OCI-LY7 (cell line): ENCODE results near the gene SRGN. TPM values are rescaled to one million over a fixed set of nuclear protein-coding genes. Genes with fewer than 3 reads are reported as not detected.

Experiments used
- BruUV-seq: library from RNA; stranded (reverse); fragments of 400-500 nt; replicated peaks from 2 replicates; lab custom pipeline; 2021; lab: Mats Ljungman, UMichigan
- CTCF ChIA-PET: fragments of 300-600 bp; sonication (Branson Sonifier 250); formaldehyde crosslinking; loops from one replicate; lab custom pipeline; 2022; ENCODE audit warnings: antibody characterized with exemption; ENCODE audit not compliant: unreplicated experiment; lab: Charles Lee
- POLR2A ChIA-PET: fragments of 300-600 bp; sonication (Branson Sonifier 250); formaldehyde crosslinking; loops from one replicate; lab custom pipeline; 2022; ENCODE audit warnings: antibody characterized with exemption; lab: Charles Lee
- DNase-seq: peaks from one replicate; pipeline ENCODE4 v3.0.0-alpha.2; 2015; ENCODE audit warnings: low spot score
- H2AFZ ChIP-seq: fragments of 200-600 bp; sonication (generic), shearing (Covaris generic); 2 replicates; pipeline ENCODE4 v1.6.1; 2014; ENCODE audit warnings: mild to moderate bottlenecking, antibody characterized with exemption, low read length, moderate library complexity
- H3K27ac ChIP-seq: fragments of 200-600 bp; sonication (generic); 2 replicates; pipeline ENCODE4 v1.5.1; 2014; ENCODE audit warnings: mixed run types, low read depth, mild to moderate bottlenecking, moderate library complexity, low read length, inconsistent platforms; ENCODE audit not compliant: poor library complexity, severe bottlenecking
- H3K36me3 ChIP-seq: fragments of 200-600 bp; sonication (generic); 2 replicates; pipeline ENCODE4 v1.6.1; 2014; ENCODE audit warnings: mild to moderate bottlenecking, antibody characterized with exemption, low read length, moderate library complexity, mixed read lengths; ENCODE audit not compliant: insufficient read depth
- H3K4me1 ChIP-seq: fragments of 200-600 bp; sonication (generic); 2 replicates; pipeline ENCODE4 v1.5.1; 2014; ENCODE audit warnings: mild to moderate bottlenecking, low read length; ENCODE audit not compliant: insufficient read depth, poor library complexity, severe bottlenecking
- H3K4me2 ChIP-seq: fragments of 200-600 bp; sonication (generic); 2 replicates; pipeline ENCODE4 v1.6.1; 2014; ENCODE audit warnings: mild to moderate bottlenecking, low read length
- H3K4me3 ChIP-seq: fragments of 200-600 bp; sonication (generic); 2 replicates; pipeline ENCODE4 v1.5.1; 2014; ENCODE audit warnings: mild to moderate bottlenecking, low read depth, low read length; ENCODE audit not compliant: poor library complexity, severe bottlenecking
- H3K79me2 ChIP-seq: fragments of 200-600 bp; sonication (generic); 2 replicates; pipeline ENCODE4 v1.6.1; 2016; ENCODE audit warnings: low read depth, mild to moderate bottlenecking, low read length, moderate library complexity, mixed read lengths; ENCODE audit not compliant: insufficient read depth
- H3K9me2 ChIP-seq: fragments of 200-600 bp; sonication (generic); 2 replicates; pipeline ENCODE4 v1.6.1; 2016; ENCODE audit warnings: mild to moderate bottlenecking, low read length, mixed read lengths; ENCODE audit not compliant: insufficient read depth
- H3K9me3 ChIP-seq: fragments of 200-600 bp; sonication (generic); 2 replicates; pipeline ENCODE4 v1.6.1; 2014; ENCODE audit warnings: mild to moderate bottlenecking, mixed run types, low read length, mixed read lengths
- H4K20me1 ChIP-seq: fragments of 200-600 bp; sonication (generic); 2 replicates; pipeline ENCODE4 v1.6.1; 2014; ENCODE audit warnings: mild to moderate bottlenecking, antibody characterized with exemption, low read length, moderate library complexity, mixed read lengths; ENCODE audit not compliant: insufficient read depth
- CTCF ChIP-seq: fragments of 200-600 bp; sonication (generic); conservative IDR thresholded peaks from 2 replicates; pipeline ENCODE4 v1.5.1; 2014; ENCODE audit warnings: mild to moderate bottlenecking, antibody characterized with exemption, low read length, moderate library complexity, mixed read lengths
- EZH2phosphoT487 ChIP-seq: fragments of 200-600 bp; sonication (generic); IDR thresholded peaks from 2 replicates; pipeline ENCODE4 v1.6.1; 2018; ENCODE audit warnings: low read depth, borderline replicate concordance, mild to moderate bottlenecking, mixed run types, antibody characterized with exemption, low read length, moderate library complexity, mixed read lengths
- intact Hi-C: fragments of 100-400 bp; cut with micrococcal nuclease; formaldehyde crosslinking; loops from one replicate; pipeline ENCODE4 v1.10.0; 2022; ENCODE audit not compliant: unreplicated experiment
- total RNA-seq, 2 experiments: library from RNA; depleted of rRNA in 1 of 2; stranded (reverse); fragments of >200 nt in 1 of 2; shearing (Covaris generic) in 1 of 2; gene quantifications; 2 replicates each; pipeline ENCODE4 v1.2.3, GENCODE V29; 2014 to 2022

The SRGN gene
- total RNA-seq, 2 experiments from 2014 or later, result 5.8 to 16.3 TPM

- no peak overlapping the region for H3K27ac ChIP-seq
- BruUV-seq, result no TSS peak
- no peak overlapping the region for H2AFZ ChIP-seq
- H3K79me2 ChIP-seq, result no peaks in the 10 kb centered on the region; the same call in 1 of the 2 replicates
- no peaks in the 10 kb centered on the region; the same call in 1 of the 2 replicates for H3K36me3 ChIP-seq
- no peaks in the 10 kb centered on the region for H3K9me3 ChIP-seq
- H3K4me3 ChIP-seq, result no peak overlapping the region
- intact Hi-C loops, result no loop called here
- TF ChIP-seq EZH2phosphoT487 (no peak), CTCF (no peak)
- no peaks in the 10 kb centered on the region for H3K4me1 ChIP-seq
- H3K9me2 ChIP-seq, result no peaks in the 10 kb centered on the region
- H4K20me1 ChIP-seq, result no peaks in the 10 kb centered on the region
- DNase-seq, result no peak
- no peak overlapping the region for H3K4me2 ChIP-seq
- ChIA-PET POLR2A (interaction anchor here (0.9 kb wide), 1 partner anchor 14 kb away, joined by 4 read pairs; no protein-coding TSS in a partner anchor), CTCF (no interaction called here)
Measured at GRCh38 chr10:69142983-69143382, 55.1 kb downstream of the SRGN start.

- CTCF ChIA-PET, result no interaction called here
- intact Hi-C loops, result no loop called here
- POLR2A ChIA-PET, result no interaction called here
Measured at GRCh38 chr10:69145329-69145728, 57.4 kb downstream of the SRGN start.

GRCh38 chr10:69145864-69146263, 58.0 kb downstream of the SRGN start:
- H3K4me3 ChIP-seq, result no peak overlapping the region
- no peaks in the 10 kb centered on the region for H3K4me1 ChIP-seq
- no peaks in the 10 kb centered on the region for H3K9me2 ChIP-seq
- no peaks in the 10 kb centered on the region for H3K9me3 ChIP-seq
- no peak for DNase-seq
- H3K4me2 ChIP-seq, result no peak overlapping the region
- H2AFZ ChIP-seq, result no peak overlapping the region
- TF ChIP-seq EZH2phosphoT487, result no peak
- no peak for TF ChIP-seq CTCF
- H3K27ac ChIP-seq, result no peak overlapping the region
- intact Hi-C loops, result no loop called here
- ChIA-PET POLR2A (no interaction called here), CTCF (no interaction called here)
- BruUV-seq, result no TSS peak
- H4K20me1 ChIP-seq, result no peaks in the 10 kb centered on the region
- H3K36me3 ChIP-seq, result no peaks in the 10 kb centered on the region
- no peaks in the 10 kb centered on the region; the same call in 1 of the 2 replicates for H3K79me2 ChIP-seq

More at GRCh38 chr10:69145329-69145728, 57.4 kb downstream of the SRGN start:
- H3K27ac ChIP-seq, result no peak overlapping the region
- DNase-seq, result no peak
- no peaks in the 10 kb centered on the region for H4K20me1 ChIP-seq
- no peak overlapping the region for H3K4me2 ChIP-seq
- no peaks in the 10 kb centered on the region for H3K36me3 ChIP-seq
- H3K79me2 ChIP-seq, result no peaks in the 10 kb centered on the region; the same call in 1 of the 2 replicates
- no peaks in the 10 kb centered on the region for H3K9me2 ChIP-seq
- H3K4me3 ChIP-seq, result no peak overlapping the region
- BruUV-seq, result no TSS peak
- H3K4me1 ChIP-seq, result no peaks in the 10 kb centered on the region
- no peaks in the 10 kb centered on the region for H3K9me3 ChIP-seq
- TF ChIP-seq EZH2phosphoT487, result no peak
- no peak overlapping the region for H2AFZ ChIP-seq
